Aortic smooth muscle cell (primary cell): ENCODE data around the gene VPS37B. TPM values are rescaled to one million over a fixed set of nuclear protein-coding genes. Genes with fewer than 3 reads are reported as not detected.

Experiments
- total RNA-seq: library from RNA; depleted of rRNA; stranded (reverse); fragments of >200 nt; gene quantifications from 2 replicates; pipeline ENCODE4 v1.2.3, GENCODE V29; 2014

Gene VPS37B, protein sequence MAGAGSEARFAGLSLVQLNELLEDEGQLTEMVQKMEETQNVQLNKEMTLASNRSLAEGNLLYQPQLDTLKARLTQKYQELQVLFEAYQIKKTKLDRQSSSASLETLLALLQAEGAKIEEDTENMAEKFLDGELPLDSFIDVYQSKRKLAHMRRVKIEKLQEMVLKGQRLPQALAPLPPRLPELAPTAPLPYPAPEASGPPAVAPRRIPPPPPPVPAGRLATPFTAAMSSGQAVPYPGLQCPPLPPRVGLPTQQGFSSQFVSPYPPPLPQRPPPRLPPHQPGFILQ
- 10.0 and 17.1 TPM in 2 replicates for total RNA-seq

GRCh38 chr12:122895704-122896636 is at the start of gene VPS37B:
Gene VPS37B, minus strand, starts transcription at chr12:122896124. Its CDS starts 62 bp downstream, at chr12:122896062.

DNA sequence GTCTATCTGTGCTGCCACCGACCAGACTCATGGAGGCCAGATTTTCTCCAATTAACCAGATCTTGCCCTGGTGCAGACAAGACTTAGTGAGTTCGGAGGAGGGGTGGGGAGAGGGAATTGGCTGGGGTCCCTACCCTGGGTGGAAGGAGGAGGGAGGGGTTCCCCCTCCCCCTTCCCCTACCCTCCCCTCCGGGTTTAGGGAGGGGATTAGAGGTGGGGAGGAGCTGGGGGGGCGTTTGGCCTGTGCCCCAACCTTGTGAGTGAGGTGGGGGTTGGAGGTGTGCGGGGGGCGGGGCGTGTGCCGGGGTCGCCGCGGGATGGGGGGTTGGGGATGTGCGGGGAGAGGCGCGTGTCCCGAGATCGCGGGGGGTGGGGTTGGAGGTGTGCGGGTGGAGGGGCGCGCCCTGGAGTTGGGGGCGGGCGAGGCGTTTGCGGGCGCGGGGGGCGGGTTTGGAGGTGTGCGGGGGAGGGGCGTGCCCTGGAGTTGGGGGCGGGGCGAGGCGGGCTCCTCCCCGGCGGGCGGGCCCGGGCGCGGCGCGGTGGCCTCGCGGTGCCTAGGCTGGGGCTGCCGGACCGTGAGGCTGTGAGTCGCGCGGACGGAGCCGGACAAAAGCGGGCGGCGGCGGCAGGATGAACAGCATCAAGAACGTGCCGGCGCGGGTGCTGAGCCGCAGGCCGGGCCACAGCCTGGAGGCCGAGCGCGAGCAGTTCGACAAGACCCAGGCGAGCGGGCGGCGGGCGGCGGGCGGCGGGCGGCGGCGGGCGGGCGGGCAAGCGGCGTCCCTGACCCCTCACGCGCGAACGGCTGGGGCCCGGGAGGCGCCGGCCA is 60.8 kb downstream of the VPS37B start, which contains the start of gene HIP1R:
Gene HIP1R (plus strand): TSS at position 537 of the 829 bp plus-strand sequence. CDS start 94 bp downstream, at position 631.

Other genes starting within 250 kb of the VPS37B start
- not detected in 2 replicates for gene HCAR2, start 192.8 kb downstream of the VPS37B start, total RNA-seq
- gene HCAR3, start 179.3 kb downstream of the VPS37B start, total RNA-seq = not detected in 2 replicates
- gene HCAR1, start 165.3 kb downstream of the VPS37B start, total RNA-seq = 0.37 and 0.53 TPM in 2 replicates
- gene DENR, start 143.3 kb downstream of the VPS37B start, total RNA-seq = 31.7 and 35.9 TPM in 2 replicates
- gene CCDC62, start 121.6 kb downstream of the VPS37B start, total RNA-seq = 0.68 and 0.92 TPM in 2 replicates
- gene HIP1R, start 60.7 kb downstream of the VPS37B start, total RNA-seq = 12.0 and 17.8 TPM in 2 replicates
- gene ABCB9, start 70.3 kb upstream of the VPS37B start, total RNA-seq = 9.2 and 10.3 TPM in 2 replicates
- 8.1 TPM in 2 replicates for gene OGFOD2, start 79.1 kb upstream of the VPS37B start, total RNA-seq
- 241 and 246 TPM in 2 replicates for gene ARL6IP4, start 84.6 kb upstream of the VPS37B start, total RNA-seq